Measurements from ENCODE around the gene RALGPS1.

The RALGPS1 gene

DNA sequence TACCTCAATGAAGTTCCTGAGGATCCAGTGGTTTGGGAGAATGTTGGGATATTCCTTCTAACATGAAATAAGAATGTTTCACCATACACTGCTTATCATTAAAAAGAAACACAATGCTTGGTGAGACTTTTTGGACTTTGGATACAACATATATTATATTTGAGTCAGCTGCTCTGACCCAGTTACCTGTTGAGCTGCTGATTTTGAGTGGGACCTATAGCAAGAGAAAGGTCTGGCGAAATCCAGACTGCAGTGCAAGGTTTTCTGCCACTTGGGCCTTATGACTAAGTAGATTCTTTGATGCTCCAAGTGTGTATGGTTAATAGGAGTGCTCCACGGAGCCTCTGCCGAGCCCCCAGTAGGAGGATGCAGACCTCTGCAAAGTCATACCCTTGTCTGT lies 10.0 kb upstream of the RALGPS1 start (continued):
- TF ChIP-seq, protein P1, sequence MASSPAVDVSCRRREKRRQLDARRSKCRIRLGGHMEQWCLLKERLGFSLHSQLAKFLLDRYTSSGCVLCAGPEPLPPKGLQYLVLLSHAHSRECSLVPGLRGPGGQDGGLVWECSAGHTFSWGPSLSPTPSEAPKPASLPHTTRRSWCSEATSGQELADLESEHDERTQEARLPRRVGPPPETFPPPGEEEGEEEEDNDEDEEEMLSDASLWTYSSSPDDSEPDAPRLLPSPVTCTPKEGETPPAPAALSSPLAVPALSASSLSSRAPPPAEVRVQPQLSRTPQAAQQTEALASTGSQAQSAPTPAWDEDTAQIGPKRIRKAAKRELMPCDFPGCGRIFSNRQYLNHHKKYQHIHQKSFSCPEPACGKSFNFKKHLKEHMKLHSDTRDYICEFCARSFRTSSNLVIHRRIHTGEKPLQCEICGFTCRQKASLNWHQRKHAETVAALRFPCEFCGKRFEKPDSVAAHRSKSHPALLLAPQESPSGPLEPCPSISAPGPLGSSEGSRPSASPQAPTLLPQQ (tag by site-specific recombination; IDR thresholded peaks at IDR 0.05), result no peak
- TF ChIP-seq ZNF560 (tag by site-specific recombination; IDR thresholded peaks at IDR 0.05; ENCODE audit: borderline replicate concordance) (no peak), ZNF785 (tag by site-specific recombination; IDR thresholded peaks at IDR 0.05) (no peak), ZBTB8A (tag by site-specific recombination; IDR thresholded peaks at IDR 0.05) (no peak)

DNA sequence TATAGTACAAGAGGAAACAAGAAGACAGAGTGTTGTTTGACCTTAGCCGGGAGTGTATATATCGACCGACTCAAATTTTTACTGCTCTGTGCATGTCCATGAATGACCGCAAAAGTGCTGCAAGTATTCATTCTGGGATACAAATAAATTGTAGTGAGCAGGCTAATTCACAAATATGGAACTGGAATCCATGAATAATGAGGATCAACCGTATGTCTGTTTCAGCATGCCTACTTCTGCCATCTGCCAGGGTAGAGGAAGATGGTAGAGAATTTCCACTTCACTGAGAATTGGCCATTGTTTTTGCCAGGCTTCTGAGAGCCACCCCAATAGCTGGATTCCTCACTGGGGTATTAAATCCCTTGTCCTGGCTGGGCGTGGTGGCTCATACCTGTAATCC lies 8.5 kb upstream of the RALGPS1 start:
- ChIA-PET POLR2A (no interaction called here), CTCF (no interaction called here)
- TF ChIP-seq ZNF169 (tag by site-specific recombination; IDR thresholded peaks at IDR 0.05), result no peak
- Histone ChIP-seq H3K27ac (ENCODE audit: extremely low read depth, low read depth, low read length) (no peak overlapping the region), H3K4me3 (ENCODE audit: low read depth, low read length) (no peak overlapping the region), H3K9me3 (ENCODE audit: control insufficient read depth, insufficient read depth, low read depth, low read length) (no peaks in the 10 kb centered on the region), H3K4me1 (ENCODE audit: control insufficient read depth, insufficient read depth, low read length) (no peaks in the 10 kb centered on the region), H3K36me3 (ENCODE audit: control insufficient read depth in 2 of 2, insufficient read depth in 1 of 2, low read length in 2 of 2) (no peaks in the 10 kb centered on the region)

DNA sequence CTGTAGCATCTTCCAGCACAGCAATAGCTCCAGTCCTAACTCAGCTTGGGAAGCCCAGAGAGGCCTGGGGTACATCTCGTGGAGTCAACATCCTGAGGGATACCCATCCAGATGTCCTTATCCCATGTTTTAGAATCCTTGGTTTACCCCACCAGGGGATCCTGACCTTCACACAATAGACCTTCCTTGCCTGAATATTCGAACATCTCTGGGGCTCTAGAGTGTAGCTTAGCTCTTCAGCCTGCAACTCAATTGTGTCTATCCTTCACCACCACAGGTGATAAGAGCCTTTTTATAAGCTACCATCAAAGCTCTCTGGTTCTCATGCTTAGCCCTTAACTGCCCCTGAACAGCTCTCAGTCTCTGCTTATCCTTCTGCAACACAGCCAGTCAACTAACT lies 7.5 kb upstream of the RALGPS1 start:
- no peaks in the 10 kb centered on the region for H3K4me1 ChIP-seq (ENCODE audit: control insufficient read depth, insufficient read depth, low read length)
- TF ChIP-seq, protein P2, sequence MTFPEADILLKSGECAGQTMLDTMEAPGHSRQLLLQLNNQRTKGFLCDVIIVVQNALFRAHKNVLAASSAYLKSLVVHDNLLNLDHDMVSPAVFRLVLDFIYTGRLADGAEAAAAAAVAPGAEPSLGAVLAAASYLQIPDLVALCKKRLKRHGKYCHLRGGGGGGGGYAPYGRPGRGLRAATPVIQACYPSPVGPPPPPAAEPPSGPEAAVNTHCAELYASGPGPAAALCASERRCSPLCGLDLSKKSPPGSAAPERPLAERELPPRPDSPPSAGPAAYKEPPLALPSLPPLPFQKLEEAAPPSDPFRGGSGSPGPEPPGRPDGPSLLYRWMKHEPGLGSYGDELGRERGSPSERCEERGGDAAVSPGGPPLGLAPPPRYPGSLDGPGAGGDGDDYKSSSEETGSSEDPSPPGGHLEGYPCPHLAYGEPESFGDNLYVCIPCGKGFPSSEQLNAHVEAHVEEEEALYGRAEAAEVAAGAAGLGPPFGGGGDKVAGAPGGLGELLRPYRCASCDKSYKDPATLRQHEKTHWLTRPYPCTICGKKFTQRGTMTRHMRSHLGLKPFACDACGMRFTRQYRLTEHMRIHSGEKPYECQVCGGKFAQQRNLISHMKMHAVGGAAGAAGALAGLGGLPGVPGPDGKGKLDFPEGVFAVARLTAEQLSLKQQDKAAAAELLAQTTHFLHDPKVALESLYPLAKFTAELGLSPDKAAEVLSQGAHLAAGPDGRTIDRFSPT (tag by site-specific recombination; IDR thresholded peaks at IDR 0.05), result no peak
- TF ChIP-seq PRDM1 (tag by site-specific recombination; IDR thresholded peaks at IDR 0.05) (no peak), ZSCAN16 (tag by site-specific recombination; IDR thresholded peaks at IDR 0.05) (no peak), ZNF530 (tag by site-specific recombination; IDR thresholded peaks at IDR 0.05; ENCODE audit: low read depth) (no peak), ZNF311 (tag by site-specific recombination; IDR thresholded peaks at IDR 0.05; ENCODE audit: borderline replicate concordance) (no peak), ZNF843 (tag by site-specific recombination; IDR thresholded peaks at IDR 0.05) (no peak), ZNF423 (tag by site-specific recombination; IDR thresholded peaks at IDR 0.05) (no peak), OSR2 (tag by site-specific recombination; IDR thresholded peaks at IDR 0.05) (no peak), ZXDB (tag by site-specific recombination; IDR thresholded peaks at IDR 0.05) (no peak), ZNF155 (tag by site-specific recombination; IDR thresholded peaks at IDR 0.05) (no peak), HOXC10 (CRISPR knock-in tag; IDR thresholded peaks at IDR 0.05) (no peak), ZNF837 (tag by site-specific recombination; IDR thresholded peaks at IDR 0.05) (no peak), ZNF660 (tag by site-specific recombination; IDR thresholded peaks at IDR 0.05) (no peak), ZSCAN30 (tag by site-specific recombination; IDR thresholded peaks at IDR 0.05) (no peak), ZNF768 (tag by site-specific recombination; IDR thresholded peaks at IDR 0.05) (no peak), ZNF169 (tag by site-specific recombination; IDR thresholded peaks at IDR 0.05) (no peak)
- TF ChIP-seq, protein P3, sequence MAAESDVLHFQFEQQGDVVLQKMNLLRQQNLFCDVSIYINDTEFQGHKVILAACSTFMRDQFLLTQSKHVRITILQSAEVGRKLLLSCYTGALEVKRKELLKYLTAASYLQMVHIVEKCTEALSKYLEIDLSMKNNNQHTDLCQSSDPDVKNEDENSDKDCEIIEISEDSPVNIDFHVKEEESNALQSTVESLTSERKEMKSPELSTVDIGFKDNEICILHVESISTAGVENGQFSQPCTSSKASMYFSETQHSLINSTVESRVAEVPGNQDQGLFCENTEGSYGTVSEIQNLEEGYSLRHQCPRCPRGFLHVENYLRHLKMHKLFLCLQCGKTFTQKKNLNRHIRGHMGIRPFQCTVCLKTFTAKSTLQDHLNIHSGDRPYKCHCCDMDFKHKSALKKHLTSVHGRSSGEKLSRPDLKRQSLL (tag by site-specific recombination; IDR thresholded peaks at IDR 0.05), result no peak
- TF ChIP-seq, protein P4, sequence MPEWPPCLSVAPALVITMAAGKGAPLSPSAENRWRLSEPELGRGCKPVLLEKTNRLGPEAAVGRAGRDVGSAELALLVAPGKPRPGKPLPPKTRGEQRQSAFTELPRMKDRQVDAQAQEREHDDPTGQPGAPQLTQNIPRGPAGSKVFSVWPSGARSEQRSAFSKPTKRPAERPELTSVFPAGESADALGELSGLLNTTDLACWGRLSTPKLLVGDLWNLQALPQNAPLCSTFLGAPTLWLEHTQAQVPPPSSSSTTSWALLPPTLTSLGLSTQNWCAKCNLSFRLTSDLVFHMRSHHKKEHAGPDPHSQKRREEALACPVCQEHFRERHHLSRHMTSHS (tag by site-specific recombination; IDR thresholded peaks at IDR 0.05), result no peak
- TF ChIP-seq, protein P5, sequence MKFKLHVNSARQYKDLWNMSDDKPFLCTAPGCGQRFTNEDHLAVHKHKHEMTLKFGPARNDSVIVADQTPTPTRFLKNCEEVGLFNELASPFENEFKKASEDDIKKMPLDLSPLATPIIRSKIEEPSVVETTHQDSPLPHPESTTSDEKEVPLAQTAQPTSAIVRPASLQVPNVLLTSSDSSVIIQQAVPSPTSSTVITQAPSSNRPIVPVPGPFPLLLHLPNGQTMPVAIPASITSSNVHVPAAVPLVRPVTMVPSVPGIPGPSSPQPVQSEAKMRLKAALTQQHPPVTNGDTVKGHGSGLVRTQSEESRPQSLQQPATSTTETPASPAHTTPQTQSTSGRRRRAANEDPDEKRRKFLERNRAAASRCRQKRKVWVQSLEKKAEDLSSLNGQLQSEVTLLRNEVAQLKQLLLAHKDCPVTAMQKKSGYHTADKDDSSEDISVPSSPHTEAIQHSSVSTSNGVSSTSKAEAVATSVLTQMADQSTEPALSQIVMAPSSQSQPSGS (tag by site-specific recombination; IDR thresholded peaks at IDR 0.05; ENCODE audit: low read depth), result no peak
- H3K9me3 ChIP-seq (ENCODE audit: control insufficient read depth, insufficient read depth, low read depth, low read length), result no peaks in the 10 kb centered on the region
- POLR2A ChIA-PET, result no interaction called here
- H3K27ac ChIP-seq (ENCODE audit: extremely low read depth, low read depth, low read length), result no peak overlapping the region
- no peak overlapping the region for H3K4me3 ChIP-seq (ENCODE audit: low read depth, low read length)
- no peaks in the 10 kb centered on the region for H3K36me3 ChIP-seq (ENCODE audit: control insufficient read depth in 2 of 2, insufficient read depth in 1 of 2, low read length in 2 of 2)
- CTCF ChIA-PET, result no interaction called here
